K562 (cell line): ENCODE measurements around the gene ACLY. TPM values are rescaled to one million over a fixed set of nuclear protein-coding genes. Genes with fewer than 3 reads are reported as not detected.

Experiments used
- ARNT ChIP-seq, 2 experiments: fragments of 450-650 bp; IDR thresholded peaks; 2 replicates each; pipeline ENCODE4 v1.6.1; 2016; ENCODE audit warnings: mild to moderate bottlenecking in 1 of 2
- CHD4 ChIP-seq: fragments of 200-600 bp; sonication (generic); IDR thresholded peaks from 3 replicates; pipeline ENCODE4 v1.6.1; 2012; ENCODE audit warnings: low read depth, mild to moderate bottlenecking, mixed read lengths, low read length, inconsistent platforms; ENCODE audit not compliant: insufficient read depth, insufficient replicate concordance, poor library complexity, severe bottlenecking
- DMBX1 ChIP-seq: fragments of 250-450 bp; sonication (Bioruptor Pico); IDR thresholded peaks from 2 replicates; pipeline ENCODE4 v1.8.0; 2022; ENCODE audit warnings: inconsistent platforms, mild to moderate bottlenecking, moderate library complexity, borderline replicate concordance
- HLTF ChIP-seq: fragments of 450-650 bp; IDR thresholded peaks from 2 replicates; pipeline ENCODE4 v1.6.1; 2016
- IFI16 ChIP-seq: fragments of 250-450 bp; sonication (Bioruptor Pico); IDR thresholded peaks from 2 replicates; pipeline ENCODE4 v2.1.2; 2022; ENCODE audit warnings: mild to moderate bottlenecking, inconsistent platforms
- KDM5B ChIP-seq: fragments of 200-600 bp; sonication (generic); IDR thresholded peaks from 2 replicates; pipeline ENCODE4 v1.6.1; 2012; ENCODE audit warnings: low read depth, mild to moderate bottlenecking, moderate library complexity, low read length, control low read depth, inconsistent platforms; ENCODE audit not compliant: insufficient replicate concordance
- NUFIP1 ChIP-seq: fragments of 450-650 bp; IDR thresholded peaks from 2 replicates; pipeline ENCODE4 v1.6.1; 2018; ENCODE audit not compliant: partially characterized antibody
- POLR2A ChIP-seq: fragments of 450-650 bp; conservative IDR thresholded peaks from 2 replicates; pipeline ENCODE4 v1.6.1; 2016
- RB1 ChIP-seq: fragments of 450-650 bp; IDR thresholded peaks from 2 replicates; pipeline ENCODE4 v1.6.1; 2017; ENCODE audit warnings: low read depth, mild to moderate bottlenecking
- SIN3A ChIP-seq, 2 experiments: fragments of 150-350 bp in 1 of 2; IDR thresholded peaks; 2 replicates each; pipeline ENCODE4 v1.6.1; 2011 to 2016; ENCODE audit warnings: borderline replicate concordance in 2 of 2, low read depth in 2 of 2, low read length in 2 of 2, mild to moderate bottlenecking in 2 of 2, moderate library complexity in 2 of 2; ENCODE audit not compliant: control insufficient read depth in 1 of 2
- SMARCE1 ChIP-seq: fragments of 450-650 bp; IDR thresholded peaks from 2 replicates; pipeline ENCODE4 v1.7.1; 2016; ENCODE audit warnings: mild to moderate bottlenecking
- SMC3 ChIP-seq: conservative IDR thresholded peaks from 2 replicates; pipeline ENCODE4 v1.6.1; 2011; ENCODE audit warnings: low read depth, low read length, improper control_type of control experiment; ENCODE audit not compliant: insufficient read depth
- SRF ChIP-seq, 2 experiments: fragments of 250-450, 450-650 bp in 1 of 2; sonication (Bioruptor Pico) in 1 of 2; sonication (generic) in 1 of 2; formaldehyde crosslinking; IDR thresholded peaks; 2 replicates each; pipeline versions ENCODE4 v1.5.0 to v1.5.1; 2020 to 2022; ENCODE audit warnings: mild to moderate bottlenecking in 1 of 2, missing genetic modification reagents in 1 of 2
- SRSF9 ChIP-seq: fragments of 200-400 bp; formaldehyde crosslinking; IDR thresholded peaks from 2 replicates; pipeline ENCODE4 v1.6.1; 2017; ENCODE audit warnings: low read depth, low read length, borderline replicate concordance
- TBL1XR1 ChIP-seq, 2 experiments: IDR thresholded peaks; 2 replicates each; pipeline ENCODE4 v1.6.1; 2012; ENCODE audit warnings: improper control_type of control experiment in 2 of 2, low read length in 2 of 2, mild to moderate bottlenecking in 1 of 2
- ZNF583 ChIP-seq: fragments of 250-450 bp; sonication (Bioruptor Pico); IDR thresholded peaks from 2 replicates; pipeline ENCODE4 v1.4.0; 2020
- polyA plus RNA-seq, 8 experiments: library from polyadenylated mRNA; depleted of rRNA in 4 of 8; stranded (reverse) in 5 of 8; unstranded in 3 of 8; fragments of >200 nt; fragmentation: Nextera tagmentation in 2 of 8; fragmentation: Illumina TruSeq in 1 of 8; extraction: Ambion mirVana in 2 of 8; extraction: Trizol in 1 of 8; gene quantifications; 2 replicates each; pipeline versions ENCODE4 v1.2.1 to v1.2.3, GENCODE V29; 2011 to 2014; ENCODE audit warnings: inconsistent platforms in 1 of 8, missing spikeins in 1 of 8
- total RNA-seq, 7 experiments: library from RNA; depleted of rRNA in 6 of 7; stranded (reverse); fragments of >200 nt in 6 of 7; fragmentation: Illumina TruSeq in 2 of 7; extraction: Trizol in 2 of 7; gene quantifications; 2 replicates each; pipeline versions ENCODE4 v1.2.1 to v1.2.3, GENCODE V29; 2011 to 2021; ENCODE audit warnings: low replicate concordance in 1 of 7
- TF ChIP-seq, protein P1 (sequence below): fragments of 450-650 bp; IDR thresholded peaks from 2 replicates; pipeline ENCODE4 v1.6.1; 2017; ENCODE audit warnings: antibody characterized with exemption, mild to moderate bottlenecking
- TF ChIP-seq, protein P2 (sequence below): fragments of 250-450 bp; sonication (Bioruptor Pico); IDR thresholded peaks from 2 replicates; pipeline ENCODE4 v1.5.0; 2021
- TF ChIP-seq, protein P3 (sequence below): fragments of 450-650 bp; IDR thresholded peaks from 2 replicates; pipeline ENCODE4 v1.6.1; 2016
- TF ChIP-seq, protein P4 (sequence below): fragments of 450-650 bp; conservative IDR thresholded peaks from 2 replicates; pipeline ENCODE4 v1.6.1; 2016; ENCODE audit warnings: missing genetic modification characterization, low read depth, mild to moderate bottlenecking, missing compliant biosample characterization, moderate library complexity

Gene ACLY
- total and polyA plus RNA-seq, 9 of the 15 experiments (the other 6 are each of a cell fraction or from before 2014, with no cell fraction given), result 42.9 to 280 (median 125) TPM

DNA sequence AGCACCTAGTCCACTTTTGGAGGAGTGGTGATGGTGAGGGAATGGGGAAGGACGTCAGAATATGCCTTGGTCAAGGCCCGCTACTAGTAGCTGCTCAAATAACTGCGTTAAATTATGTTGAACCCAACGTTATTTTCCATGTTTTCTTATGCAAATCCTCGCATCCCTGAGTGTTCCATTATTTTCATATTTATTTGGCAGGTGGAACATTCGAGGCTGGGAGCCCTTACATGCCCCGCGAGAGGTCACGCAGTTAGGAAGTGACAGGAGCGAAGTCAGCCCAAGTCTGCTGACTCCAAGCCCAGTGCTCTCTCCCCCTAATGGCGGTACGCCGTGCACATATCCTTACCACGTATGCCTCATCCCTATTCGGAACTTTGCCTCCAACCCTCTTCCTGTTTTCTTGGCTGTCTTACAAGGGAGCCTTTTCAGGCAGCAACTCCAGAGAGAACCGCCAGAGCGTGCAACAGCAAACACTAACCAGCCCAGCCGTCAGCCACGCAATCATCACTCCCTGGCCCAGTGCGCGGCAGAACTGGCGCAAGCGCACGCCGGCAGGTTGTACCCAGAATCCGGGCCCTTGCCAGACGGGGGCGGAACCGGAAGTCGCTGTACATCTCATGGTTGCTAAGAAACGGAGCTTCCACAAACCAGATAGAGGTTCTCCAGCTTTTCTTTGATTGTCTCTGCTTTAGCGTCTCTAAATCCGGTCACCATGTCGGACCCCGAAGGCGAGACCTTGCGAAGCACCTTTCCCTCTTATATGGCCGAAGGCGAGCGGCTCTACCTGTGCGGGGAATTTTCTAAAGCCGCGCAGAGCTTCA is 11.5 kb upstream of the ACLY start, which contains the start of gene ODAD4 (continued):
- peak in 1 of 2 experiments; percentile 25; a peak in 1 of 4 replicates for TF ChIP-seq ARNT (IDR thresholded peaks at IDR 0.05)
- TF ChIP-seq POLR2A, result peak; percentile 92
- peak; percentile 72; the same call in 1 of the 2 replicates for TF ChIP-seq RB1
- peak; percentile 72 for TF ChIP-seq SMARCE1
- 0 out of 2 replicates have a peak, but pooled peaks have one; percentile 33 for TF ChIP-seq ZNF583
- TF ChIP-seq SRSF9, result no peak
- TF ChIP-seq HLTF, result peak; percentile 57; the same call in 1 of the 2 replicates
- TF ChIP-seq, protein P1, sequence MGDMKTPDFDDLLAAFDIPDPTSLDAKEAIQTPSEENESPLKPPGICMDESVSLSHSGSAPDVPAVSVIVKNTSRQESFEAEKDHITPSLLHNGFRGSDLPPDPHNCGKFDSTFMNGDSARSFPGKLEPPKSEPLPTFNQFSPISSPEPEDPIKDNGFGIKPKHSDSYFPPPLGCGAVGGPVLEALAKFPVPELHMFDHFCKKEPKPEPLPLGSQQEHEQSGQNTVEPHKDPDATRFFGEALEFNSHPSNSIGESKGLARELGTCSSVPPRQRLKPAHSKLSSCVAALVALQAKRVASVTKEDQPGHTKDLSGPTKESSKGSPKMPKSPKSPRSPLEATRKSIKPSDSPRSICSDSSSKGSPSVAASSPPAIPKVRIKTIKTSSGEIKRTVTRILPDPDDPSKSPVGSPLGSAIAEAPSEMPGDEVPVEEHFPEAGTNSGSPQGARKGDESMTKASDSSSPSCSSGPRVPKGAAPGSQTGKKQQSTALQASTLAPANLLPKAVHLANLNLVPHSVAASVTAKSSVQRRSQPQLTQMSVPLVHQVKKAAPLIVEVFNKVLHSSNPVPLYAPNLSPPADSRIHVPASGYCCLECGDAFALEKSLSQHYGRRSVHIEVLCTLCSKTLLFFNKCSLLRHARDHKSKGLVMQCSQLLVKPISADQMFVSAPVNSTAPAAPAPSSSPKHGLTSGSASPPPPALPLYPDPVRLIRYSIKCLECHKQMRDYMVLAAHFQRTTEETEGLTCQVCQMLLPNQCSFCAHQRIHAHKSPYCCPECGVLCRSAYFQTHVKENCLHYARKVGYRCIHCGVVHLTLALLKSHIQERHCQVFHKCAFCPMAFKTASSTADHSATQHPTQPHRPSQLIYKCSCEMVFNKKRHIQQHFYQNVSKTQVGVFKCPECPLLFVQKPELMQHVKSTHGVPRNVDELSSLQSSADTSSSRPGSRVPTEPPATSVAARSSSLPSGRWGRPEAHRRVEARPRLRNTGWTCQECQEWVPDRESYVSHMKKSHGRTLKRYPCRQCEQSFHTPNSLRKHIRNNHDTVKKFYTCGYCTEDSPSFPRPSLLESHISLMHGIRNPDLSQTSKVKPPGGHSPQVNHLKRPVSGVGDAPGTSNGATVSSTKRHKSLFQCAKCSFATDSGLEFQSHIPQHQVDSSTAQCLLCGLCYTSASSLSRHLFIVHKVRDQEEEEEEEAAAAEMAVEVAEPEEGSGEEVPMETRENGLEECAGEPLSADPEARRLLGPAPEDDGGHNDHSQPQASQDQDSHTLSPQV, result peak; percentile 51; the same call in 1 of the 2 replicates
- TF ChIP-seq, protein P2, sequence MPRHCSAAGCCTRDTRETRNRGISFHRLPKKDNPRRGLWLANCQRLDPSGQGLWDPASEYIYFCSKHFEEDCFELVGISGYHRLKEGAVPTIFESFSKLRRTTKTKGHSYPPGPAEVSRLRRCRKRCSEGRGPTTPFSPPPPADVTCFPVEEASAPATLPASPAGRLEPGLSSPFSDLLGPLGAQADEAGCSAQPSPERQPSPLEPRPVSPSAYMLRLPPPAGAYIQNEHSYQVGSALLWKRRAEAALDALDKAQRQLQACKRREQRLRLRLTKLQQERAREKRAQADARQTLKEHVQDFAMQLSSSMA (CRISPR knock-in tag), result peak; percentile 67; the same call in 1 of the 2 replicates
- TF ChIP-seq NUFIP1, result peak; percentile 54
- TF ChIP-seq, protein P3, sequence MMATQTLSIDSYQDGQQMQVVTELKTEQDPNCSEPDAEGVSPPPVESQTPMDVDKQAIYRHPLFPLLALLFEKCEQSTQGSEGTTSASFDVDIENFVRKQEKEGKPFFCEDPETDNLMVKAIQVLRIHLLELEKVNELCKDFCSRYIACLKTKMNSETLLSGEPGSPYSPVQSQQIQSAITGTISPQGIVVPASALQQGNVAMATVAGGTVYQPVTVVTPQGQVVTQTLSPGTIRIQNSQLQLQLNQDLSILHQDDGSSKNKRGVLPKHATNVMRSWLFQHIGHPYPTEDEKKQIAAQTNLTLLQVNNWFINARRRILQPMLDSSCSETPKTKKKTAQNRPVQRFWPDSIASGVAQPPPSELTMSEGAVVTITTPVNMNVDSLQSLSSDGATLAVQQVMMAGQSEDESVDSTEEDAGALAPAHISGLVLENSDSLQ, result peak; percentile 93
- TF ChIP-seq KDM5B, result peak; percentile 87
- TF ChIP-seq SMC3, result peak; percentile 43; the same call in 1 of the 2 replicates
- TF ChIP-seq SIN3A (IDR thresholded peaks at IDR 0.05; ENCODE audit: borderline replicate concordance in 2 of 2, control insufficient read depth in 1 of 2, low read depth in 2 of 2, low read length in 2 of 2), result peak; percentile 64 to 73; a peak in 2 of 4 replicates
- TF ChIP-seq SRF (CRISPR knock-in tag; IDR thresholded peaks at IDR 0.05), result peak in 1 of 2 experiments; percentile 81; a peak in 2 of 4 replicates
- TF ChIP-seq TBL1XR1 (IDR thresholded peaks at IDR 0.05; ENCODE audit: low read length in 2 of 2), result 0 out of 4 replicates have a peak, but pooled peaks of 1 of the 2 experiments have one; percentile 22
- TF ChIP-seq IFI16 (CRISPR knock-in tag), result no peak
- 0 out of 2 replicates have a peak, but pooled peaks have one; percentile 24 for TF ChIP-seq DMBX1
- TF ChIP-seq, protein P4, sequence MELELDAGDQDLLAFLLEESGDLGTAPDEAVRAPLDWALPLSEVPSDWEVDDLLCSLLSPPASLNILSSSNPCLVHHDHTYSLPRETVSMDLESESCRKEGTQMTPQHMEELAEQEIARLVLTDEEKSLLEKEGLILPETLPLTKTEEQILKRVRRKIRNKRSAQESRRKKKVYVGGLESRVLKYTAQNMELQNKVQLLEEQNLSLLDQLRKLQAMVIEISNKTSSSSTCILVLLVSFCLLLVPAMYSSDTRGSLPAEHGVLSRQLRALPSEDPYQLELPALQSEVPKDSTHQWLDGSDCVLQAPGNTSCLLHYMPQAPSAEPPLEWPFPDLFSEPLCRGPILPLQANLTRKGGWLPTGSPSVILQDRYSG (tag), result no peak
- TF ChIP-seq CHD4, result peak; percentile 36
